Keratinocyte (primary cell): ENCODE results near the gene TRABD2B.

ENCODE experiments used
- EZH2 ChIP-seq: IDR thresholded peaks from one replicate; pipeline ENCODE4 v1.6.1; 2012; ENCODE audit warnings: inconsistent platforms, mild to moderate bottlenecking, low read length, moderate library complexity
- TF ChIP-seq, protein P1 (sequence below), 3 experiments: IDR thresholded peaks in 1 of 3; conservative IDR thresholded peaks in 1 of 3; optimal IDR thresholded peaks in 1 of 3; 2 replicates in 2 of 3; 3 replicates in 1 of 3; pipeline versions ENCODE3 to v1.5.1; 2011; ENCODE audit warnings: low read length in 3 of 3, mild to moderate bottlenecking in 3 of 3, moderate library complexity in 2 of 3, control low read depth in 1 of 3, inconsistent platforms in 1 of 3; ENCODE audit not compliant: insufficient read depth in 2 of 3; ENCODE audit errors: extremely low read depth in 1 of 3

DNA sequence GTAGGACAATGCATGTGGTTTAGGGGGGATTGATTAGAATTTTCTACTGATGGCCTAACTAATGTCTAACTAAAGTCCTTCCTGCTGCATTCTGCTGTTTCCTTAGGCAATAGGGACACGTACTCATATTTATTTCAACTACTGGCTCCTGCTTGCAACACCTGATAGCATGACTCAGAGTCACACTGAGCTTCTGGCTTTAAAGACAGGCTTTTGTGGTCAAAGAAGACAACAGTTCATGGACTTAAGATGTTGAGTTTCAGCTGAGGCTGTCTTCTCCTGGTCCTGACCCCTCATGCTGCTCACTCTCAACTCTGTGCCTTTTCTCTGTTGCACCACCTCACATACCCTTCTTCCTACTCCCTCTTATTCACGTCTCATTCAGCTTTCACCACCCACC, 29.1 kb upstream of the TRABD2B start:
- no peak for TF ChIP-seq EZH2
- TF ChIP-seq, protein P1, sequence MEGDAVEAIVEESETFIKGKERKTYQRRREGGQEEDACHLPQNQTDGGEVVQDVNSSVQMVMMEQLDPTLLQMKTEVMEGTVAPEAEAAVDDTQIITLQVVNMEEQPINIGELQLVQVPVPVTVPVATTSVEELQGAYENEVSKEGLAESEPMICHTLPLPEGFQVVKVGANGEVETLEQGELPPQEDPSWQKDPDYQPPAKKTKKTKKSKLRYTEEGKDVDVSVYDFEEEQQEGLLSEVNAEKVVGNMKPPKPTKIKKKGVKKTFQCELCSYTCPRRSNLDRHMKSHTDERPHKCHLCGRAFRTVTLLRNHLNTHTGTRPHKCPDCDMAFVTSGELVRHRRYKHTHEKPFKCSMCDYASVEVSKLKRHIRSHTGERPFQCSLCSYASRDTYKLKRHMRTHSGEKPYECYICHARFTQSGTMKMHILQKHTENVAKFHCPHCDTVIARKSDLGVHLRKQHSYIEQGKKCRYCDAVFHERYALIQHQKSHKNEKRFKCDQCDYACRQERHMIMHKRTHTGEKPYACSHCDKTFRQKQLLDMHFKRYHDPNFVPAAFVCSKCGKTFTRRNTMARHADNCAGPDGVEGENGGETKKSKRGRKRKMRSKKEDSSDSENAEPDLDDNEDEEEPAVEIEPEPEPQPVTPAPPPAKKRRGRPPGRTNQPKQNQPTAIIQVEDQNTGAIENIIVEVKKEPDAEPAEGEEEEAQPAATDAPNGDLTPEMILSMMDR (optimal IDR thresholded peaks at IDR 0.05 in 1 of 3, IDR thresholded peaks at IDR 0.05 in 1 of 3, conservative IDR thresholded peaks at IDR 0.05 in 1 of 3; ENCODE audit: extremely low read depth in 1 of 3, insufficient read depth in 2 of 3, low read length in 3 of 3) = no peak
